Prostate gland (tissue), 2 donors: ENCODE data around the gene LZTS2. TPM values are rescaled to one million over a fixed set of nuclear protein-coding genes. Genes with fewer than 3 reads are reported as not detected.

Experiments
- DNase-seq: peaks from one replicate; pipeline ENCODE4 v3.0.0-alpha.2; 2019; ENCODE audit warnings: low spot score
- H3K27ac ChIP-seq, 2 donors: fragments of 200-600 bp; sonication (generic); 2 replicates each; pipeline ENCODE4 v1.5.1; 2017 to 2019
- H3K27me3 ChIP-seq: fragments of 200-600 bp; sonication (generic); replicated peaks from 2 replicates; pipeline ENCODE4 v1.5.1; 2019; ENCODE audit not compliant: insufficient read depth
- H3K36me3 ChIP-seq, 2 donors: fragments of 200-600 bp; sonication (generic); 1 replicate in 1 of 2; 2 replicates in 1 of 2; pipeline versions ENCODE4 v1.5.1 to v1.8.1; 2017 to 2019
- H3K4me1 ChIP-seq: fragments of 200-600 bp; sonication (generic); replicated peaks from 2 replicates; pipeline ENCODE4 v1.5.1; 2019
- H3K4me3 ChIP-seq, 2 donors: fragments of 200-600 bp; sonication (generic); 2 replicates each; pipeline ENCODE4 v1.5.1; 2017 to 2019
- H3K9me3 ChIP-seq: fragments of 200-600 bp; sonication (generic); 2 replicates; pipeline ENCODE4 v1.5.1; 2017
- CTCF ChIP-seq, 4 experiments: fragments of 200-600 bp in 2 of 4; fragments of 450-650 bp in 2 of 4; sonication (generic) in 2 of 4; IDR thresholded peaks; 1 replicate in 3 of 4; 2 replicates in 1 of 4; pipeline ENCODE4 v1.5.1; 2016 to 2019; ENCODE audit warnings: antibody characterized with exemption in 4 of 4, mild to moderate bottlenecking in 2 of 4, moderate library complexity in 2 of 4
- POLR2A ChIP-seq: fragments of 450-650 bp; IDR thresholded peaks from one replicate; pipeline ENCODE4 v1.6.1; 2016; ENCODE audit warnings: antibody characterized with exemption, mild to moderate bottlenecking
- POLR2AphosphoS5 ChIP-seq: sonication (generic); formaldehyde crosslinking; IDR thresholded peaks from one replicate; pipeline ENCODE4 v1.6.1; 2017; ENCODE audit warnings: antibody characterized with exemption
- WGBS: methylation state at CpG from one replicate; pipeline ENCODE4 v1.1.5; 2018; 5-methylcytosine and 5-hydroxymethylcytosine counted together
- intact Hi-C: fragments of 100-400 bp; cut with DNase I; formaldehyde crosslinking; loops from one replicate; pipeline ENCODE4 v1.14.2; 2022
- total RNA-seq, 2 donors: library from RNA; depleted of rRNA; stranded (reverse); fragments of >200 nt; gene quantifications; one replicate each; pipeline ENCODE4 v1.1.0, GENCODE V29; 2016

Gene LZTS2
- total RNA-seq, 2 donors from 2014 or later = 108 to 189 TPM

- Histone ChIP-seq H3K27ac (no peak overlapping the region), H3K4me1 (peaks cover 7% of the 10 kb centered on the region), H3K4me3 (no peak overlapping the region), H3K9me3 (no peaks in the 10 kb centered on the region), H3K27me3 (no peaks in the 10 kb centered on the region), H3K36me3 (peaks cover under 1 to 8% of the 10 kb centered on the region in 2 donors)
- intact Hi-C loops = no loop called here
- WGBS = 46% methylated on average over 5 of the region's 5 CpGs
- no peak for DNase-seq
- TF ChIP-seq POLR2AphosphoS5 (no peak), POLR2A (no peak), CTCF (IDR thresholded peaks at IDR 0.05) (no peak)
These were observed 14.3 kb upstream of the LZTS2 start for GRCh38 chr10:100985336-100985735.

GRCh38 chr10:100986623-100986951, 13.0 kb upstream of the LZTS2 start:
- TF ChIP-seq POLR2A = no peak
- no peak for TF ChIP-seq POLR2AphosphoS5
- no peak for TF ChIP-seq CTCF (IDR thresholded peaks at IDR 0.05)
- Histone ChIP-seq H3K4me3 (peak overlapping the region; percentile 70 to 72), H3K9me3 (no peaks in the 10 kb centered on the region), H3K4me1 (peaks cover 7% of the 10 kb centered on the region), H3K36me3 (peaks cover under 1 to 9% of the 10 kb centered on the region in 2 donors), H3K27ac (peak overlapping the region; percentile 77 to 83), H3K27me3 (no peaks in the 10 kb centered on the region)
- no peak for DNase-seq
- WGBS = 7% methylated on average over 6 of the region's 17 CpGs
- intact Hi-C loops = no loop called here

- peak; percentile 77 for DNase-seq
- peak; percentile 92 for TF ChIP-seq POLR2AphosphoS5
- TF ChIP-seq POLR2A = peak; percentile 49
- TF ChIP-seq CTCF (IDR thresholded peaks at IDR 0.05) = no peak
- WGBS = under 1% methylated on average over 62 of the region's 75 CpGs
- H3K27me3 ChIP-seq = no peaks in the 10 kb centered on the region
- peaks cover 0 to 9% of the 10 kb centered on the region in 2 donors for H3K36me3 ChIP-seq
- peak within 1 kb of the TSS; percentile 77 to 83 for H3K27ac ChIP-seq
- peak within 1 kb of the TSS; percentile 70 to 72 for H3K4me3 ChIP-seq
- intact Hi-C loops = no loop called here
- no peaks in the 10 kb centered on the region for H3K9me3 ChIP-seq
- H3K4me1 ChIP-seq = peaks cover 7% of the 10 kb centered on the region
These were observed 12.5 kb upstream of the LZTS2 start, which contains the start of the genes MRPL43 and TWNK for GRCh38 chr10:100986952-100987684. Gene MRPL43 (minus strand): TSS chr10:100987497. CDS start chr10:100987443, 54 bp downstream. Gene TWNK (plus strand): TSS chr10:100987543. CDS start chr10:100988211, 668 bp downstream.

GRCh38 chr10:100987685-100988049, 11.9 kb upstream of the LZTS2 start:
- Histone ChIP-seq H3K27me3 (no peaks in the 10 kb centered on the region), H3K4me3 (peak overlapping the region; percentile 70 to 72), H3K36me3 (peaks cover 0 to 9% of the 10 kb centered on the region in 2 donors), H3K9me3 (no peaks in the 10 kb centered on the region), H3K4me1 (peaks cover 7% of the 10 kb centered on the region), H3K27ac (peak overlapping the region; percentile 77 to 83)
- no peak for DNase-seq
- intact Hi-C loops = no loop called here
- no peak for TF ChIP-seq CTCF (IDR thresholded peaks at IDR 0.05)
- TF ChIP-seq POLR2AphosphoS5 = no peak
- TF ChIP-seq POLR2A = no peak
- 2% methylated on average over 15 of the region's 15 CpGs for WGBS

- Histone ChIP-seq H3K36me3 (peaks cover 0 to 9% of the 10 kb centered on the region in 2 donors), H3K4me1 (peaks cover 7% of the 10 kb centered on the region), H3K4me3 (peak overlapping the region; percentile 70 to 72), H3K27ac (no peak overlapping the region), H3K27me3 (no peaks in the 10 kb centered on the region), H3K9me3 (no peaks in the 10 kb centered on the region)
- TF ChIP-seq CTCF (IDR thresholded peaks at IDR 0.05) = no peak
- TF ChIP-seq POLR2AphosphoS5 = no peak
- no peak for TF ChIP-seq POLR2A
- 60% methylated on average over 9 of the region's 10 CpGs for WGBS
- intact Hi-C loops = no loop called here
- DNase-seq = no peak
These were observed 11.4 kb upstream of the LZTS2 start for GRCh38 chr10:100988166-100988565.
